DMS 273 (cell line): ENCODE results near the gene KRTAP10-5.
"Not testable (repeated sequence)": the region's sequence is repeated elsewhere in the genome, so short reads cannot be mapped to it uniquely, and the experiment has no call there.

ENCODE experiments used
- DNase-seq: peaks from one replicate; lab custom pipeline; 2025; ENCODE audit not compliant: unreplicated experiment; lab: John Stamatoyannopoulos, UW

The KRTAP10-5 gene

GRCh38 chr21:44611551-44611950 lies 31.1 kb upstream of the KRTAP10-5 start:
- no peak for DNase-seq

- DNase-seq = not testable (repeated sequence)
These were observed 29.9 kb upstream of the KRTAP10-5 start for GRCh38 chr21:44610157-44610843.

- no peak for DNase-seq
These were observed 28.8 kb upstream of the KRTAP10-5 start for GRCh38 chr21:44609193-44609592.

- no peak for DNase-seq
These were observed 26.1 kb upstream of the KRTAP10-5 start for GRCh38 chr21:44606495-44606894.

- no peak for DNase-seq
These were observed 23.5 kb upstream of the KRTAP10-5 start for GRCh38 chr21:44603911-44604310.

- no peak for DNase-seq
These were observed 22.9 kb upstream of the KRTAP10-5 start for GRCh38 chr21:44603109-44603875.

- no peak for DNase-seq
These were observed 22.1 kb upstream of the KRTAP10-5 start for GRCh38 chr21:44602463-44602850.

- peak; percentile 78 for DNase-seq
These were observed 21.4 kb upstream of the KRTAP10-5 start for GRCh38 chr21:44601596-44602462.

GRCh38 chr21:44601091-44601490 lies 20.7 kb upstream of the KRTAP10-5 start:
- DNase-seq = peak; percentile 86

- DNase-seq = not testable (repeated sequence)
These were observed 19.9 kb upstream of the KRTAP10-5 start, which contains the start of gene KRTAP10-7 for GRCh38 chr21:44600118-44600978. KRTAP10-7 (plus strand) TSS chr21:44600597; CDS start chr21:44600622, 25 bp downstream.

- DNase-seq = no peak
These were observed 19.0 kb upstream of the KRTAP10-5 start for GRCh38 chr21:44599264-44600029.

- DNase-seq = no peak
These were observed 17.7 kb upstream of the KRTAP10-5 start for GRCh38 chr21:44598061-44598460.

- no peak for DNase-seq
These were observed 15.8 kb upstream of the KRTAP10-5 start for GRCh38 chr21:44596068-44596725.

GRCh38 chr21:44595524-44595923 lies 15.1 kb upstream of the KRTAP10-5 start:
- DNase-seq = no peak

- DNase-seq = no peak
These were observed 14.1 kb upstream of the KRTAP10-5 start for GRCh38 chr21:44594406-44594916.

- peak; percentile 37 for DNase-seq
These were observed 13.4 kb upstream of the KRTAP10-5 start for GRCh38 chr21:44593598-44594405.

GRCh38 chr21:44592446-44593311 lies 12.3 kb upstream of the KRTAP10-5 start, which contains the start of gene KRTAP10-6:
KRTAP10-6 (minus strand) TSS chr21:44592505; CDS start chr21:44592484, 21 bp downstream.
- peak; percentile 57 for DNase-seq
